ELR (cell line): ENCODE measurements around the gene HNRNPC.
"Not testable (repeated sequence)": the region's sequence is repeated elsewhere in the genome, so short reads cannot be mapped to it uniquely, and the experiment has no call there.

Source experiments
- DNase-seq: peaks from one replicate; pipeline ENCODE4 v3.0.0-alpha.2; 2015; ENCODE audit warnings: low read depth

The HNRNPC gene

GRCh38 chr14:21268617-21269251 is 508 bp downstream of the HNRNPC start:
- DNase-seq = peak; percentile 72

GRCh38 chr14:21267886-21268616 is 1.2 kb downstream of the HNRNPC start:
- DNase-seq = peak; percentile 40

DNA sequence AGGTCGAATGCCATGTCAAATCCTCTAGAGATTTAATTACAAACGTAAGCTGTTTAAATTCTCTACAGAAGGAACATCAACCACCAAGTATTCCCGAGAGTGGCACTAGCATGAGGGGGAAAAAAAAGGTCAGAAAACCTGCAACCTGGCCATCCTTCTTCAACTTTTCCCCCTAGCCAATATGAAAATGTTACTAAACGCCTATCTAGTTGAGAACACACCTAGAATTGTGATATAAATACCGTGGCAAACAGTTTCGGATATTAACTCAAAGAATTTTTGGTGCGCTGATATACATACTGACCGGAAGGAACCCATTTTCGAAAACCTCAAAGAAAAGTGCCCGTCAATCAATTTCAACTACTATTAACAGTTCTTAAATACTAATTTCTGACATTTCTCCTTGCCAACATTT is 1.8 kb downstream of the HNRNPC start:
- peak; percentile 41 for DNase-seq

GRCh38 chr14:21264025-21264801 is 5.0 kb downstream of the HNRNPC start:
- DNase-seq = peak; percentile 94

- DNase-seq = no peak
These were observed 5.8 kb downstream of the HNRNPC start for GRCh38 chr14:21263284-21264024.

DNA sequence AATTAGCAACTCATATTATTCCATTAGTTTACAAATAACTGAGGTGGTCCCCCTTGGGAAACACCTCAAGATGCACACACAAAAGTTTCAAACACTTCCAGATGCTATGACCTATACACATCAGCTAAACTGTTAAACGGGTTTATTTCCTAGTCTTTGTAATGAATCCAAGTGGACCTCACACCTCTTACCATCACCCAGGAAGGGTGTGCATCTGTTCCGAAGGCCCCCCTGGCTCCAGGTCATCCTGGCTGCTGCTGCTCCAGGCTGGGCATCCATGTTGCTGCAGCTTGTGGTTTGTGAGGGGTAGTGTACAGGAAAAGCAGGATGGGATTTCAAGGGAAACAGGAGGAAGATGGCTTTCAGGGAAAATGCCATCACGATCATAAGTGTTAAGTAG is 6.8 kb downstream of the HNRNPC start:
- no peak for DNase-seq

DNA sequence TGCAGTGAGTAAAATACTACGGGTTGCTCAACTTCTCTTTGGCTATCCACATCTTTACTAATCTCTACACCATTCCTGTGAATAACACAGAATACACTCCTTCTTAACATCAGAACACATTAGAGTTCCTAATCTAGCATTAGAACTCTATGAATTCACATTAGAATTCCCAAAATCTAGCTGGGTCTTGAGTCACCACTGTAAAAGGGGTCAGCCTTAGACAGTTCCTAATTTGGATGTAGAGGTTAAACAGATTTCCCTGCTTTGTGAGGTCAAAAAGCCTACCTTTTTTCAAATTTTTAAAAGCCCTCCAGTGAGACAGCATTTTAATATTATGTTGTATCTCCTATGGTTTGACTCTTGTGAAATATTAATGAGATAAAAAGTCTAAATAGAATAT is 7.4 kb downstream of the HNRNPC start:
- DNase-seq = no peak

GRCh38 chr14:21258889-21259787 is 10.1 kb downstream of the HNRNPC start:
- no peak for DNase-seq

DNA sequence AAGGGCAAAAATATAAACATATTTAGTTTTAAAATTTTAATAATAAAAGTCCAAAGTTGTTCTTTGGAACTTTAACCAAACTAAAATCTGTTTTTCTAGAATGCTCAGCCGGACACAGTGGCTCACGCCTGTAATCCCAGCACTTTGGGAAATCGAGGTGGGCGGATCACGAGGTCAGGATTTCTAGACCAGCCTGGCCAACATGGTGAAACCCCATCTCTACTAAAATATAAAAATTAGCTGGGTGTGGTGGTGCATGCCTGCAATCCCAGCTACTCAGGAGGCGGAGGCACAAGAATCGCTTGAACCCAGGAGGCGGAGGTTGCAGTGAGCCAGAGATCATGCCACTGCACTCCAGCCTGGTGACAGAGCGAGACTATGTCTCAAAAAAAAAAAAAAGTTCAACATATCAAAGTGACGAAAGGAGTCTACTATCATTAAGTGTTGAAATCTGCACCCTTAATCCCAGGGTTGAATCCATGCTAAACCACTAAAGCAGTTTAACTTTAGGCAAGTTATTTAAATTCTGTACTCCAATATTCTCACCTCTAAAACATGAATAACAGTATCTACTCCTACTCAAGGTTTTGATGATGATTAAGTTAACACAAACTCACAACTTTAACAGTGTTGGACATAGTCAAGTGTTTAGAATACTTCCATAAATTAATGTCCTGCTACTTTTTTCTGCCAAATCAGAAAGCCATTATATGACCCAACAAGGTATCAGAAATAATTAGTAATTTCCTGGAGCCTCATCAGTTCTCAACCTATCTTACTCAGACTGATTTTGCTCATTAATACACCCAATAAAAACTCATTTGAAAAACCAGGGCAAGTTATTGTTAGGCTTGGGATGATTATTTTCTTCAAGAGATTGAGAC is 11.0 kb downstream of the HNRNPC start:
- no peak for DNase-seq

DNA sequence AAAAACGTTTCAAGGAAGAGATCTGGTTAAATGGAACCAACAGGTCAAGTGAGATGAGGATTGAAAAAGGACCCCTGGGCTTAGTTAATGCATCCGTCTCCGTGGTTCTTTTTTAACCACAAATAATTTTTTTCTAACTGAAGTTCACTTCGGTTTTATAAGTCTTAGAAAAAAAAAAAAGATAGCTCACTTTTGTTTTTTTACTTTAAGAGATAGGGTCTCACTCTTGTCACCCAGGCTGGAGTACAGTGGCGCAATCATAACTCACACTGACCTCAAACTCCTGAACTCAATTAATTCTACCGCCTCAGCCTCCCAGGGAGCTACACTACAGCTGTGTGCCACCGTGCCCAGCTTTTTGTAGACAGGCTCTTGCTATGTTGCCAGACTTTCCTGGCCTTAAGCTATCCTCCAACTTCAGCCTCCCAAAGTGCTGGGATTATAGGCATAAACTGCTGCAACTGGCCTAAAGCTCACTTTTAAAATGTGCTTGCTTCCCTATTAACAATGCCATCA is 11.8 kb downstream of the HNRNPC start:
- DNase-seq = no peak

DNA sequence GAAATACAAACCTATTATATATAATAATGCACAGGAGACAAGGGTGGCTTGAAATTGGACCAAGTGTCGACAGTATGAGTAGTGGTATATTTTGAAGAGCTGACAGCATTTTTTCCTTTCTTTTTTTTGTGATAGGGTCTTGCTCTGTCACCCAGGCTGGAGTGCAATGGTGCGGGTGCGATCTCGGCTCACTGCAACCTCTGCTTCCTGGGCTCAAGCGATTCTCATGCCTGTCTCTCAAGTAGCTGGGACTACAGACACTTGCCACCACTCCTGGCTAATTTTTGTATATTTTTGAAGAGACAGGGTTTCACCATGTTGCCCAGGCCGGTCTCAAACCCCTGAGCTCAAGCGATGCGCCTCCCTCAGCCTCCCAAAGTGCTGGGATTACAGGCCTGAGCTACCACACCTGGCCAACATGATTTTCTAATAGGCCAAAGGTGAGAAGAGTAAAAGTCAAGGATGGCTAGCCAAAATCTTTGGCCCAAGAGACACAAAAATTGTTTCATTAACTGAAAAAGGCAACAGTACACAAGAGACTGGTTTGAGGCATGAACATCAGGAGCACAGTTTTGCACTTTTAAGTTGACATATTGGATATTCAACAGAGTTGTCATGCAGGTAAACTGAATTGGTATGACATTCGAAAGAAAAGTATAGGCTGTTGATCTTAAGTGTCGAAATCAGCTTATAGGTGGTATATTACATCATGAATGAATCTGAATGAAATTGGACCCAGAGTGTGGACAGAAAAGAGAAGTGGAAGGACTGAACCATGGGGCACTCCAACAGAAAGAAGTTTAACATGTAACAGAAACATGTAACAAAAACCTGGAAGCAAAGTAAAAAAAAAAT is 12.5 kb downstream of the HNRNPC start:
- no peak for DNase-seq

DNA sequence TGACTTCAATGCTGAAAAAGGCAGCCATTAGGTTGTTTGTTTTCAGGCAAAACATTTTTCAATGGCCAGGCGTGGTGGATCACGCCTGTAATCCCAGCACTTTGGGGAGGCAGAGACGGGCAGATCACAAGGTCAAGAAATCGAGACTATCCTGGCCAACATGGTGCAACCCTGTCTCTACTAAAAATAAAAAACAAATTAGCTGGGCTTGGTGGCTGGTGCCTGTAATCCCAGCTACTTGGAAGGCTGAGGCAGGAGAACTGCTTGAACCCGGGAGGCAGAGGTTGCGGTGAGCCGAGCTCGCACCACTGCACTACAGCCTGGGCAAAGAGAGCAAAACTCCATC is 13.2 kb downstream of the HNRNPC start:
- not testable (repeated sequence) for DNase-seq

- DNase-seq = peak; percentile 46
These were observed 13.7 kb downstream of the HNRNPC start for GRCh38 chr14:21255385-21256101.

- DNase-seq = no peak
These were observed 17.1 kb downstream of the HNRNPC start for GRCh38 chr14:21252149-21252548.

- DNase-seq = no peak
These were observed 18.0 kb downstream of the HNRNPC start for GRCh38 chr14:21251215-21251614.

GRCh38 chr14:21248739-21249411 is 20.4 kb downstream of the HNRNPC start:
- DNase-seq = peak; percentile 36

- no peak for DNase-seq
These were observed 20.9 kb downstream of the HNRNPC start for GRCh38 chr14:21248338-21248737.

DNA sequence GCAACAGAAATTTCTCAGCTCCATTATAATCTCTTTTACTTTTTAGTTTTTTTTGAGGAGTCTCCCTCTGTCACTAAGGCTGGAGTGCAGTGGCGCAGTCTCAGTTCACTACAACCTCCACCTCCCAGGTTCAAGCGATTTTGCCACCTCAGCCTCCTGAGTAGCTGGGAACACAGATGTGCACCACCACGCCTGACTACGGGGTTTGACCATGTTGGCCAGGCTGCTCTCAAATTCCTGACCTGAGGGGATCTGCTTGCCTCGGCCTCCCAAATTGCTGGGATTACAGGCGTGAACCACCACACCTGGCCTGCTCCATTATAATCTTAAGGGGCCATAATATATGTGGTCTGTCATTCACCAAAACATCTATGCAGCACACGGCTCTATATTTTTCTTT is 23.4 kb downstream of the HNRNPC start:
- DNase-seq = no peak
